Limb (tissue), 2 donors: ENCODE data around the gene ERBIN.
"Not testable (repeated sequence)": the region's sequence is repeated elsewhere in the genome, so short reads cannot be mapped to it uniquely, and the experiment has no call there.

Source experiments
- DNase-seq, 2 donors: peaks; one replicate each; pipeline ENCODE4 v3.0.0-alpha.2; 2016; ENCODE audit errors: extremely low spot score in 2 of 2

Gene ERBIN

GRCh38 chr5:65926276-65926783 lies at the start of gene ERBIN:
ERBIN (plus strand) TSS chr5:65926575; CDS start chr5:65992719, 66,144 bp downstream.
- peak; percentile 31 to 82 for DNase-seq

GRCh38 chr5:65876970-65877369 lies 49.4 kb upstream of the ERBIN start:
- DNase-seq, result no peak

GRCh38 chr5:65879668-65880256 lies 46.6 kb upstream of the ERBIN start:
- not testable (repeated sequence) for DNase-seq

- peak in 1 of 2 donors; percentile 60 for DNase-seq
Observed at GRCh38 chr5:65880496-65881072, 45.8 kb upstream of the ERBIN start.

- DNase-seq, result no peak
Observed at GRCh38 chr5:65882278-65882677, 44.1 kb upstream of the ERBIN start.

- DNase-seq, result no peak
Observed at GRCh38 chr5:65883461-65883860, 42.9 kb upstream of the ERBIN start.

- DNase-seq, result no peak
Observed at GRCh38 chr5:65886387-65886786, 40.0 kb upstream of the ERBIN start.

GRCh38 chr5:65892024-65892423 lies 34.4 kb upstream of the ERBIN start:
- not testable (repeated sequence) for DNase-seq

- no peak for DNase-seq
Observed at GRCh38 chr5:65892801-65893200, 33.6 kb upstream of the ERBIN start.

GRCh38 chr5:65893749-65894430 lies 32.5 kb upstream of the ERBIN start:
- no peak for DNase-seq

GRCh38 chr5:65895891-65896290 lies 30.5 kb upstream of the ERBIN start:
- no peak for DNase-seq

- no peak for DNase-seq
Observed at GRCh38 chr5:65900746-65901145, 25.6 kb upstream of the ERBIN start.

GRCh38 chr5:65902104-65902503 lies 24.3 kb upstream of the ERBIN start:
- no peak for DNase-seq

GRCh38 chr5:65903581-65903980 lies 22.8 kb upstream of the ERBIN start:
- DNase-seq, result no peak

GRCh38 chr5:65906256-65906655 lies 20.1 kb upstream of the ERBIN start:
- no peak for DNase-seq

- DNase-seq, result no peak
Observed at GRCh38 chr5:65907135-65907534, 19.2 kb upstream of the ERBIN start.

GRCh38 chr5:65910711-65911110 lies 15.7 kb upstream of the ERBIN start:
- DNase-seq, result no peak

GRCh38 chr5:65912311-65912710 lies 14.1 kb upstream of the ERBIN start:
- DNase-seq, result no peak

GRCh38 chr5:65913519-65913918 lies 12.9 kb upstream of the ERBIN start:
- no peak for DNase-seq

GRCh38 chr5:65914641-65915196 lies 11.7 kb upstream of the ERBIN start:
- no peak for DNase-seq

- DNase-seq, result not testable (repeated sequence)
Observed at GRCh38 chr5:65915661-65916060, 10.7 kb upstream of the ERBIN start.

GRCh38 chr5:65916066-65916465 lies 10.3 kb upstream of the ERBIN start:
- no peak for DNase-seq
